Fibroblast of skin of back (primary cell): ENCODE measurements around the gene SLC5A3. TPM values are rescaled to one million over a fixed set of nuclear protein-coding genes. Genes with fewer than 3 reads are reported as not detected.

Experiments used
- DNase-seq: peaks from one replicate; pipeline ENCODE4 v3.0.0-alpha.2; 2013
- polyA plus RNA-seq, 2 experiments: library from polyadenylated mRNA; unstranded; fragments of 120-200 nt; gene quantifications; one replicate each; pipeline ENCODE4 v1.2.1, GENCODE V29; 2013; ENCODE audit not compliant: insufficient read length in 2 of 2

The SLC5A3 gene
- 6.9 TPM for polyA plus RNA-seq (2013, experiment 1 of 2; ENCODE audit: insufficient read length)
- polyA plus RNA-seq (2013, experiment 2 of 2; ENCODE audit: insufficient read length) = 9.5 TPM

- peak; percentile 85 for DNase-seq
Measured at GRCh38 chr21:34073032-34073748, at the start of gene SLC5A3, which contains the start of gene MRPS6. Gene SLC5A3, plus strand, starts transcription at chr21:34073578. Its CDS starts 21,621 bp downstream, at chr21:34095199. Gene MRPS6, plus strand, starts transcription at chr21:34073578. Its CDS starts 123 bp downstream, at chr21:34073701.

GRCh38 chr21:34023691-34024373, 49.5 kb upstream of the SLC5A3 start:
- no peak for DNase-seq

- DNase-seq = no peak
Measured at GRCh38 chr21:34024374-34024693, 49.0 kb upstream of the SLC5A3 start.

- DNase-seq = peak; percentile 87
Measured at GRCh38 chr21:34027721-34028461, 45.5 kb upstream of the SLC5A3 start.

- peak; percentile 84 for DNase-seq
Measured at GRCh38 chr21:34029743-34030528, 43.4 kb upstream of the SLC5A3 start.

GRCh38 chr21:34031835-34032370, 41.5 kb upstream of the SLC5A3 start:
- DNase-seq = no peak

GRCh38 chr21:34034369-34035014, 38.9 kb upstream of the SLC5A3 start:
- peak; percentile 35 for DNase-seq

- peak; percentile 56 for DNase-seq
Measured at GRCh38 chr21:34035619-34036354, 37.6 kb upstream of the SLC5A3 start.

GRCh38 chr21:34037009-34037795, 36.2 kb upstream of the SLC5A3 start:
- DNase-seq = peak; percentile 43

- no peak for DNase-seq
Measured at GRCh38 chr21:34039678-34040382, 33.5 kb upstream of the SLC5A3 start.

GRCh38 chr21:34042735-34043134, 30.6 kb upstream of the SLC5A3 start:
- DNase-seq = no peak

- DNase-seq = no peak
Measured at GRCh38 chr21:34043333-34043732, 30.0 kb upstream of the SLC5A3 start.

- DNase-seq = no peak
Measured at GRCh38 chr21:34046917-34047316, 26.5 kb upstream of the SLC5A3 start.

- DNase-seq = no peak
Measured at GRCh38 chr21:34047835-34048234, 25.5 kb upstream of the SLC5A3 start.

- no peak for DNase-seq
Measured at GRCh38 chr21:34052171-34052570, 21.2 kb upstream of the SLC5A3 start.

GRCh38 chr21:34054259-34054658, 19.1 kb upstream of the SLC5A3 start:
- no peak for DNase-seq

GRCh38 chr21:34055615-34056014, 17.8 kb upstream of the SLC5A3 start:
- DNase-seq = no peak

GRCh38 chr21:34061983-34062382, 11.4 kb upstream of the SLC5A3 start:
- DNase-seq = peak; percentile 27

GRCh38 chr21:34065027-34065426, 8.4 kb upstream of the SLC5A3 start:
- DNase-seq = peak; percentile 65
